Neural cell (in vitro differentiated cells): Measurements from ENCODE around the gene TFE3. TPM values are rescaled to one million over a fixed set of nuclear protein-coding genes. Genes with fewer than 3 reads are reported as not detected.

Experiments
- H2AFZ ChIP-seq: fragments of 200-600, 300-800 bp; sonication (generic), shearing (Covaris generic); 2 replicates; pipeline ENCODE4 v1.6.0; 2014; ENCODE audit warnings: low read depth, mild to moderate bottlenecking, antibody characterized with exemption, low read length, moderate library complexity
- H3F3A ChIP-seq: fragments of 200-600 bp; shearing (Covaris generic); 2 replicates; pipeline ENCODE4 v1.6.1; 2016; ENCODE audit warnings: mild to moderate bottlenecking, moderate library complexity, mixed read lengths, antibody characterized with exemption, low read length; ENCODE audit not compliant: insufficient read depth, poor library complexity, severe bottlenecking
- H3K27ac ChIP-seq: fragments of 200-600, 300-800 bp; sonication (generic), shearing (Covaris generic); 2 replicates; pipeline ENCODE4 v1.5.1; 2014; ENCODE audit warnings: mild to moderate bottlenecking, low read length, moderate library complexity
- H3K27me3 ChIP-seq: fragments of 300-800, 200-600 bp; sonication (generic), shearing (Covaris generic); 2 replicates; pipeline ENCODE4 v1.6.0; 2014; ENCODE audit warnings: mild to moderate bottlenecking, low read depth, low read length, moderate library complexity; ENCODE audit not compliant: insufficient read depth
- H3K36me3 ChIP-seq: fragments of 300-800, 200-600 bp; sonication (generic), shearing (Covaris generic); 2 replicates; pipeline ENCODE4 v1.5.1; 2014; ENCODE audit warnings: mild to moderate bottlenecking, antibody characterized with exemption, low read length, moderate library complexity; ENCODE audit not compliant: insufficient read depth
- H3K4me2 ChIP-seq: fragments of 300-800, 200-600 bp; sonication (generic), shearing (Covaris generic); 2 replicates; pipeline ENCODE4 v1.6.0; 2014; ENCODE audit warnings: mild to moderate bottlenecking, low read length
- H3K4me3 ChIP-seq: fragments of 300-800, 200-600 bp; sonication (generic), shearing (Covaris generic); 2 replicates; pipeline ENCODE4 v1.5.1; 2014; ENCODE audit warnings: mild to moderate bottlenecking, low read length, moderate library complexity
- H3K79me2 ChIP-seq: fragments of 200-600 bp; shearing (Covaris generic); replicated peaks from 2 replicates; pipeline ENCODE4 v1.6.0; 2014; ENCODE audit warnings: mild to moderate bottlenecking, low read length, moderate library complexity; ENCODE audit not compliant: insufficient read depth
- H3K9ac ChIP-seq: fragments of 300-800, 200-600 bp; sonication (generic), shearing (Covaris generic); 2 replicates; pipeline ENCODE4 v1.6.1; 2016; ENCODE audit warnings: mild to moderate bottlenecking, low read length, mixed read lengths
- H3K9me2 ChIP-seq: fragments of 200-600 bp; shearing (Covaris generic); 2 replicates; pipeline ENCODE4 v1.6.1; 2016; ENCODE audit warnings: mild to moderate bottlenecking, low read length, mixed read lengths; ENCODE audit not compliant: insufficient read depth
- H3K9me3 ChIP-seq: fragments of 200-600, 300-800 bp; sonication (generic), shearing (Covaris generic); 2 replicates; pipeline ENCODE4 v1.6.1; 2016; ENCODE audit warnings: mild to moderate bottlenecking, mixed run types, low read length, moderate library complexity, mixed read lengths
- H4K20me1 ChIP-seq: fragments of 200-600 bp; shearing (Covaris generic); 2 replicates; pipeline ENCODE4 v1.6.1; 2016; ENCODE audit warnings: mild to moderate bottlenecking, mixed run types; ENCODE audit not compliant: insufficient read depth
- EP300 ChIP-seq: fragments of 450-650 bp; conservative IDR thresholded peaks from 2 replicates; pipeline ENCODE4 v1.6.1; 2014; ENCODE audit warnings: antibody characterized with exemption, mild to moderate bottlenecking, moderate library complexity; ENCODE audit not compliant: poor library complexity, severe bottlenecking
- EZH2 ChIP-seq: fragments of 200-600, 300-800 bp; shearing (Covaris generic), sonication (generic); IDR thresholded peaks from 2 replicates; pipeline ENCODE4 v1.6.1; 2014; ENCODE audit warnings: antibody characterized with exemption, low read length, borderline replicate concordance, mild to moderate bottlenecking; ENCODE audit not compliant: insufficient read depth, poor library complexity, severe bottlenecking
- MXI1 ChIP-seq: fragments of 450-650 bp; conservative IDR thresholded peaks from 2 replicates; pipeline ENCODE4 v1.6.1; 2014; ENCODE audit warnings: antibody characterized with exemption, mild to moderate bottlenecking; ENCODE audit not compliant: poor library complexity, severe bottlenecking
- POLR2AphosphoS5 ChIP-seq: IDR thresholded peaks from 2 replicates; pipeline ENCODE4 v1.6.1; 2012
- RAD21 ChIP-seq: fragments of 450-650 bp; conservative IDR thresholded peaks from 2 replicates; pipeline ENCODE4 v1.6.1; 2014; ENCODE audit warnings: antibody characterized with exemption, mild to moderate bottlenecking, moderate library complexity
- SMC3 ChIP-seq: fragments of 450-650 bp; conservative IDR thresholded peaks from 2 replicates; pipeline ENCODE4 v1.6.1; 2014; ENCODE audit warnings: antibody characterized with exemption, mild to moderate bottlenecking, moderate library complexity; ENCODE audit not compliant: poor library complexity
- TAF1 ChIP-seq: IDR thresholded peaks from 2 replicates; pipeline ENCODE4 v1.6.1; 2012; ENCODE audit warnings: low read depth
- polyA plus RNA-seq: library from polyadenylated mRNA; depleted of rRNA; stranded (reverse); fragments of >200 nt; gene quantifications from 2 replicates; pipeline ENCODE4 v1.2.3, GENCODE V29; 2014
- TF ChIP-seq, protein P1 (sequence below): IDR thresholded peaks from 2 replicates; pipeline ENCODE4 v1.6.1; 2012; ENCODE audit warnings: borderline replicate concordance
- TF ChIP-seq, protein P2 (sequence below): fragments of 450-650 bp; IDR thresholded peaks from 2 replicates; pipeline ENCODE4 v1.5.1; 2014; ENCODE audit warnings: antibody characterized with exemption, mild to moderate bottlenecking, moderate library complexity; ENCODE audit not compliant: poor library complexity, severe bottlenecking

Gene TFE3
- polyA plus RNA-seq, 1 donor from 2014 or later: 8.9 TPM

DNA sequence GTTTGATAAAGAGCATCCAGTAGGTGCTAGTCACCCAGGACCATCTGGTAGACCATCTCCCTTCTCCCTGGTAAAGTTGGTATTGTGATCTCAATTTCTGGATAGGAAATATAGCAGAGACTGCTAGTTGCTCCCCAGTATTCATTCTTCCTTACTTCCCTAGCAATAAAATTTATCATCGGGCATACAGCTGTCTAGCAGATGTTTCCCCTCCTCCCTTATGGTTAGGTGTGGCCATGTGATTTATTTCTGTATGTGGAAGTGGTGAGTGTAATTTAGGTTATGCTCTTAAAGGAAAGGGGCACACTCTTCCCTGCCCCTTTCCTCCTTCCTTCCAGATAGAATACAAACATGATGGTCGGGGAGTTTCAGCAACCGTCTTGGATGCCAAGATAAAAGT, 59.3 kb downstream of the TFE3 start:
- no peaks in the 10 kb centered on the region for H3F3A ChIP-seq
- no peak overlapping the region for H2AFZ ChIP-seq
- no peaks in the 10 kb centered on the region for H4K20me1 ChIP-seq
- H3K4me3 ChIP-seq: no peak overlapping the region
- no peak overlapping the region for H3K4me2 ChIP-seq
- H3K9ac ChIP-seq: no peak overlapping the region
- H3K9me3 ChIP-seq: no peaks in the 10 kb centered on the region
- H3K79me2 ChIP-seq: no peaks in the 10 kb centered on the region
- H3K27me3 ChIP-seq: no peaks in the 10 kb centered on the region
- H3K36me3 ChIP-seq: no peaks in the 10 kb centered on the region
- no peak overlapping the region for H3K27ac ChIP-seq
- no peaks in the 10 kb centered on the region for H3K9me2 ChIP-seq
- TF ChIP-seq EZH2 (no peak), EP300 (no peak), RAD21 (no peak), MXI1 (no peak), SMC3 (no peak), POLR2AphosphoS5 (no peak), TAF1 (no peak)
- TF ChIP-seq, protein P1, sequence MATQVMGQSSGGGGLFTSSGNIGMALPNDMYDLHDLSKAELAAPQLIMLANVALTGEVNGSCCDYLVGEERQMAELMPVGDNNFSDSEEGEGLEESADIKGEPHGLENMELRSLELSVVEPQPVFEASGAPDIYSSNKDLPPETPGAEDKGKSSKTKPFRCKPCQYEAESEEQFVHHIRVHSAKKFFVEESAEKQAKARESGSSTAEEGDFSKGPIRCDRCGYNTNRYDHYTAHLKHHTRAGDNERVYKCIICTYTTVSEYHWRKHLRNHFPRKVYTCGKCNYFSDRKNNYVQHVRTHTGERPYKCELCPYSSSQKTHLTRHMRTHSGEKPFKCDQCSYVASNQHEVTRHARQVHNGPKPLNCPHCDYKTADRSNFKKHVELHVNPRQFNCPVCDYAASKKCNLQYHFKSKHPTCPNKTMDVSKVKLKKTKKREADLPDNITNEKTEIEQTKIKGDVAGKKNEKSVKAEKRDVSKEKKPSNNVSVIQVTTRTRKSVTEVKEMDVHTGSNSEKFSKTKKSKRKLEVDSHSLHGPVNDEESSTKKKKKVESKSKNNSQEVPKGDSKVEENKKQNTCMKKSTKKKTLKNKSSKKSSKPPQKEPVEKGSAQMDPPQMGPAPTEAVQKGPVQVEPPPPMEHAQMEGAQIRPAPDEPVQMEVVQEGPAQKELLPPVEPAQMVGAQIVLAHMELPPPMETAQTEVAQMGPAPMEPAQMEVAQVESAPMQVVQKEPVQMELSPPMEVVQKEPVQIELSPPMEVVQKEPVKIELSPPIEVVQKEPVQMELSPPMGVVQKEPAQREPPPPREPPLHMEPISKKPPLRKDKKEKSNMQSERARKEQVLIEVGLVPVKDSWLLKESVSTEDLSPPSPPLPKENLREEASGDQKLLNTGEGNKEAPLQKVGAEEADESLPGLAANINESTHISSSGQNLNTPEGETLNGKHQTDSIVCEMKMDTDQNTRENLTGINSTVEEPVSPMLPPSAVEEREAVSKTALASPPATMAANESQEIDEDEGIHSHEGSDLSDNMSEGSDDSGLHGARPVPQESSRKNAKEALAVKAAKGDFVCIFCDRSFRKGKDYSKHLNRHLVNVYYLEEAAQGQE: no peak
- TF ChIP-seq, protein P2, sequence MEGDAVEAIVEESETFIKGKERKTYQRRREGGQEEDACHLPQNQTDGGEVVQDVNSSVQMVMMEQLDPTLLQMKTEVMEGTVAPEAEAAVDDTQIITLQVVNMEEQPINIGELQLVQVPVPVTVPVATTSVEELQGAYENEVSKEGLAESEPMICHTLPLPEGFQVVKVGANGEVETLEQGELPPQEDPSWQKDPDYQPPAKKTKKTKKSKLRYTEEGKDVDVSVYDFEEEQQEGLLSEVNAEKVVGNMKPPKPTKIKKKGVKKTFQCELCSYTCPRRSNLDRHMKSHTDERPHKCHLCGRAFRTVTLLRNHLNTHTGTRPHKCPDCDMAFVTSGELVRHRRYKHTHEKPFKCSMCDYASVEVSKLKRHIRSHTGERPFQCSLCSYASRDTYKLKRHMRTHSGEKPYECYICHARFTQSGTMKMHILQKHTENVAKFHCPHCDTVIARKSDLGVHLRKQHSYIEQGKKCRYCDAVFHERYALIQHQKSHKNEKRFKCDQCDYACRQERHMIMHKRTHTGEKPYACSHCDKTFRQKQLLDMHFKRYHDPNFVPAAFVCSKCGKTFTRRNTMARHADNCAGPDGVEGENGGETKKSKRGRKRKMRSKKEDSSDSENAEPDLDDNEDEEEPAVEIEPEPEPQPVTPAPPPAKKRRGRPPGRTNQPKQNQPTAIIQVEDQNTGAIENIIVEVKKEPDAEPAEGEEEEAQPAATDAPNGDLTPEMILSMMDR: no peak

DNA sequence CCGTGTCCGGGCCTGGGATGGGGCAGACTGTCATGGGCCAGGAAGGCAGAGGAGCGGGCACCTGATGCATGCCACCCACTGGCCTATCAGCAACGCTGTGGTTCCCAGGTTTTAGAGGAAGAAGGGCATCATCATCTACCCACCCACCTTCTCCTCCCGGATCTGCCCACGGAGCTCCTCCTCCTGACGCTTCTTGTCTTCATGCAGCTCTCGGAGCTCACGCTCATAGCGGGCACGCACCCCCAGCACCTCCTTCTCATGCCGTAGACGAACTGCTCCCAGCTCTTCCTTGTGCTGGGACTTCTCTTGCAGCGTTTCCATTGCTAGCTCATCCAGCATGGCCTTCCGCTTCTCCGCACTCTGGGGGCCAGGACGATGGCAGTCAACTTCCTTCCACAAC, 60.1 kb downstream of the TFE3 start:
- Histone ChIP-seq H3K4me3 (no peak overlapping the region), H3K9me3 (no peaks in the 10 kb centered on the region), H3K27me3 (no peaks in the 10 kb centered on the region), H3K4me2 (no peak overlapping the region), H3F3A (no peaks in the 10 kb centered on the region), H3K36me3 (no peaks in the 10 kb centered on the region), H3K9me2 (no peaks in the 10 kb centered on the region), H2AFZ (no peak overlapping the region), H4K20me1 (no peaks in the 10 kb centered on the region), H3K79me2 (no peaks in the 10 kb centered on the region), H3K27ac (no peak overlapping the region), H3K9ac (no peak overlapping the region)
- TF ChIP-seq SMC3 (no peak), EP300 (no peak), EZH2 (no peak), POLR2AphosphoS5 (no peak), TAF1 (no peak), RAD21 (no peak), MXI1 (no peak)
- TF ChIP-seq, protein P1: no peak
- TF ChIP-seq, protein P2: no peak
